HepG2 (cell line): ENCODE results near the gene PPIB.

Experiments used
- EZH2 ChIP-seq: conservative IDR thresholded peaks from 2 replicates; pipeline ENCODE4 v1.6.1; 2012; ENCODE audit warnings: mild to moderate bottlenecking, low read depth, low read length, moderate library complexity
- MTA3 ChIP-seq: sonication (generic); formaldehyde crosslinking; IDR thresholded peaks from 2 replicates; pipeline ENCODE4 v1.4.0; 2020; ENCODE audit warnings: missing genetic modification reagents
- NCOA2 ChIP-seq: sonication (generic); formaldehyde crosslinking; IDR thresholded peaks from 2 replicates; pipeline ENCODE4 v1.8.0; 2022; ENCODE audit warnings: inconsistent platforms
- ZNF160 ChIP-seq: sonication (generic); formaldehyde crosslinking; IDR thresholded peaks from 2 replicates; pipeline ENCODE4 v1.8.0; 2022; ENCODE audit warnings: mild to moderate bottlenecking, inconsistent platforms, missing genetic modification reagents

DNA sequence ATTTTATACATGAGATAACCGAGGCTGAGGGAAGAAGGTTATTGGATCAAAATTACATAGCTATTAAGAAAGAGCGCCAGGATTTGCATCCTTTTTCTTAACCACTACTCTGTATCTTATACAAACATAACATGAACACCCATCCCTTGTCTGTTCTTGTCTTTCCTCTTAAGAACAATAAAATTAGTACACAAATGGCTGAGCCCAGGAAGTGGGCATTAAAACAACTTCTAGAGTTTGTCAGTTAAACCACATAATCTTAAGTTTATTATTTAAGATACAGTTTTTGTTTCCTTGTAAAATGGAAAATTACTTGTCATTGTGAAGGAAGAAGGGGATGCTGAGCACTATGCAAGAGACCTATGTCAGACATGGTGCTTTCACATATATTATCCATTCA is 48.9 kb upstream of the PPIB start:
- TF ChIP-seq MTA3 (CRISPR knock-in tag): no peak
- no peak for TF ChIP-seq ZNF160 (CRISPR knock-in tag)
- TF ChIP-seq NCOA2: no peak
- no peak for TF ChIP-seq EZH2
